GM12872 (cell line): Measurements from ENCODE around the gene NAV2.

ENCODE experiments used
- CTCF ChIP-seq: IDR thresholded peaks from 3 replicates; pipeline ENCODE4 v1.5.1; 2011; ENCODE audit warnings: low read depth, mild to moderate bottlenecking, low read length, moderate library complexity; ENCODE audit not compliant: insufficient read depth

The NAV2 gene

DNA sequence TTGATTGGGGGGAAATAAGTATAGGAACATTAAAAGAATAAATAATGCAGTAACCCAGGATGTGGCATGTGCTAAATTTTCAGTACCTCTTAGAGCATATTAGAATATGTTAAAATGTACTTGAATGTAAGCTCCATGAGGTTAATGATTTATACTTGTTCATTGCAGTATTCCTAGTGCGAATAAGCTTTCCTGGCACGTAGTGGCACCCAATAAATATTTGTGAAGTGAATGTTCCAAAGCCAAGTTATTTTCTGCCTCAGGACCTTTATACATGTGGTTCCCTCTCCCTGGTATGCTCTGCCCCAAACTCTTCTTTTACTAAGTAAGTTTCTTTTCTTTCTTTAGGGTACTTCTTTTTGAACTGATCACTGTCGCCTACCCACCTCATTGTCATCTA lies 328.9 kb downstream of the NAV2 start:
- TF ChIP-seq CTCF = no peak

DNA sequence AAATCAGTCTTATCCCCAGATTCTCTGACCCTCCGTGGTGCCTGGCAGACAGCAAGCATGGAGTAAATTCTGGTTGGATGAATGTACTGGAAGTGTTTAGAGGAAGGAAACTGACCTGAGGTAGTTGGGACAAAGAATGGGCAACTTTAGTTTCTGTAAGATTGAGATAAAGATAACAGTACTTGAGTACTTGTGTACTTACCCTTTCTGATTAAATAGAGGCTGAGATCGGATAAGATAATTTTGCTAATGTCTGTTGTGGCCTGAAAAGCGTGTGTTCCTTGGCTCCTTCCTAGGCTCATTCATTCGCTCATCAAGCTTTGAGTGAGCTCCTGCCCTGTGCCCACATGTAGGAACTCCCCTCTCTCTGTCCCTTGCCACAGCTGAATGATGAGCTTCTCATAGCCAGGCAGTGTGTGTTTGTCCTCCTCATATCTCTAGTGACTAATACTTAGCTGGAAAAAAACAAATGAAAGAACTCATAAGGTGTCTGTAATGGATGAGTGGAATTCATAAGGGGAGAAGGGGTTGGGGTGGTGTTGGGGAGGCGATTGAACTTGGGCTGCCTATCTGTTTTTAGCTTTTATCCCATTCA lies 329.5 kb downstream of the NAV2 start:
- TF ChIP-seq CTCF = no peak

- TF ChIP-seq CTCF = no peak
Observed at GRCh38 chr11:20042811-20043341, 330.2 kb downstream of the NAV2 start.

DNA sequence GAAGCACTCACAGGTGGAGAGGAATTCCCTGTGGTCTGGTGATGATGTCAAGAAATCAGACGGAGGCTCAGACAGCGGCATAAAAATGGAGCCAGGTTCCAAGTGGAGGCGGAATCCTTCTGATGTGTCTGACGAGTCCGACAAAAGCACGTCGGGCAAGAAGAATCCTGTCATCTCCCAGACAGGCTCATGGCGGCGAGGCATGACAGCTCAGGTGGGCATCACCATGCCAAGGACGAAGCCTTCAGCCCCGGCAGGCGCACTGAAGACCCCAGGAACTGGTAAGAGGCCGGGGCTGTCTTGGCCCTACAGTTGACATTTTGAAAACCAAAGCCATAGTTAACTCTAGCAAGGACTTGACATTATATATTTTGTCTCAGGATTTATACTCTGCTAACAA lies 331.4 kb downstream of the NAV2 start:
- no peak for TF ChIP-seq CTCF

GRCh38 chr11:20045098-20045688 lies 332.6 kb downstream of the NAV2 start:
- TF ChIP-seq CTCF = no peak

GRCh38 chr11:20046416-20046815 lies 333.8 kb downstream of the NAV2 start:
- no peak for TF ChIP-seq CTCF

DNA sequence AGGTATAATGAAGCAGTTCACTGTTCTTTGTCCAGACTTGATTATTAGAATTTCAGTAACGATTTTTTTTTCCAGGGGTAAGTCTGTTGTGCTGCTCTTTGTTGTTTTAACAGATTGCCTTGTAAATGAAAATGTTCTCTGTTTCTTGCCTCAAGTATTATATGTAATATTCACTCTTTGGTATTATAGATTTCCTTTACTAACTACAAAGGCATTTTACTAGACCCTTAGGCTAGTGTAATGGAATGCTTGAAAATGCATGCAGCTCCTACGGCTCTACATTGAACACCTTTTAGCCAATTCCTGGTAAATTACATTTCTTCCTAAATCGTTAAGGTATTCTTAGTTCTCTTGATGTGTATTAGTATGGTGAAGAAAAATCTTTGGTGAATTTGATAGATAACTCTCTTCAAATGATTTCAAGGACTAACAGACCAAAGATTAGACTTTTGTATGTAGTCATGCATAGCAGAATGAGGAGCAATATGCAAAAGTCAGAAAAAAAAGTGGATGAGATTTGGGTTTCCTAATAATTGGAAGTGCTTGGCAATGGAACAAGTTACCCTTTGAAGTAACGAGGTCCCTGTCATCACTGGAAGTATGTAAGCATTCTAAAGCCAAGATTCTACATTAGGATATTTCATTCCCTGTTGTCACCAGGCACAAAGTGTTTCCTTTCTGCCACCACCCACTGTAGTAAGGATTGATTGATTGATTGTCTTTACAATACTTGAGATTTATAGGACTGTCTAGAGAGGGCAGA lies 334.6 kb downstream of the NAV2 start:
- TF ChIP-seq CTCF = no peak
